Astrocyte (in vitro differentiated cells and primary cell): ENCODE results near the gene MAPK11.

Experiments
- CTCF ChIP-seq: IDR thresholded peaks from 2 replicates; pipeline ENCODE4 v1.5.1; 2011; ENCODE audit warnings: low read depth, mild to moderate bottlenecking, inconsistent platforms, low read length, moderate library complexity; ENCODE audit not compliant: insufficient read depth
- EZH2 ChIP-seq: IDR thresholded peaks from 2 replicates; pipeline ENCODE4 v1.6.1; 2012; ENCODE audit warnings: mild to moderate bottlenecking, low read length, inconsistent platforms; ENCODE audit not compliant: insufficient read depth

- TF ChIP-seq CTCF (no peak), EZH2 (no peak)
Observed at GRCh38 chr22:50289942-50290630, 19.9 kb upstream of the MAPK11 start.
